Measurements from ENCODE around the gene SIPA1L3. TPM values are rescaled to one million over a fixed set of nuclear protein-coding genes. Genes with fewer than 3 reads are reported as not detected.

SIPA1L3 gene
- total RNA-seq, 2 experiments from 2014 or later, result 8.9 to 9.8 TPM

- ChIA-PET CTCF (interaction anchor here (0.7 to 1.7 kb wide), 2 partner anchors 17 to 38 kb away, joined by 3 to 5 read pairs; no protein-coding TSS in a partner anchor), POLR2A (interaction anchor here (1.4 kb wide), 1 partner anchor 15 kb away, joined by 4 read pairs; no protein-coding TSS in a partner anchor)
- H3K27me3 Mint-ChIP-seq, result peaks cover 16% of the 10 kb centered on the region
- no peak for TF ChIP-seq CTCF (IDR thresholded peaks at IDR 0.05)
- ATAC-seq, result no peak
- H3K27ac Mint-ChIP-seq, result no peak overlapping the region
- intact Hi-C loops (cut with micrococcal nuclease), result no loop called here
- H3K4me3 Mint-ChIP-seq, result no peak overlapping the region
- H3K36me3 Mint-ChIP-seq (ENCODE audit: low read depth), result no peaks in the 10 kb centered on the region
- no peaks in the 10 kb centered on the region for H3K9me3 Mint-ChIP-seq
- peaks cover 3% of the 10 kb centered on the region for H3K4me1 Mint-ChIP-seq (ENCODE audit: low read depth)
- no peak for DNase-seq
These were observed 343.4 kb downstream of the SIPA1L3 start for GRCh38 chr19:38250428-38250820.

- POLR2A ChIA-PET, result interaction anchor here (1.4 kb wide), 1 partner anchor 15 kb away, joined by 4 read pairs; no protein-coding TSS in a partner anchor
- no peak for ATAC-seq
- intact Hi-C loops (cut with micrococcal nuclease), result no loop called here
- TF ChIP-seq CTCF (IDR thresholded peaks at IDR 0.05), result no peak
- no peak for DNase-seq
- no peaks in the 10 kb centered on the region for H3K36me3 Mint-ChIP-seq (ENCODE audit: low read depth)
- H3K27me3 Mint-ChIP-seq, result peaks cover 19% of the 10 kb centered on the region
- no peaks in the 10 kb centered on the region for H3K9me3 Mint-ChIP-seq
- H3K27ac Mint-ChIP-seq, result no peak overlapping the region
- no peak overlapping the region for H3K4me3 Mint-ChIP-seq
- peaks cover 3% of the 10 kb centered on the region for H3K4me1 Mint-ChIP-seq (ENCODE audit: low read depth)
- CTCF ChIA-PET, result interaction anchor here (0.7 to 1.7 kb wide), 3 partner anchors 17 to 38 kb away, joined by 3 to 5 read pairs (median 3); no protein-coding TSS in a partner anchor
These were observed 344.0 kb downstream of the SIPA1L3 start for GRCh38 chr19:38250821-38251563.

GRCh38 chr19:38251564-38252051, 344.6 kb downstream of the SIPA1L3 start:
- Mint-ChIP-seq H3K27me3 (peaks cover 20% of the 10 kb centered on the region), H3K27ac (no peak overlapping the region), H3K9me3 (no peaks in the 10 kb centered on the region), H3K4me3 (no peak overlapping the region), H3K4me1 (ENCODE audit: low read depth) (peaks cover 3% of the 10 kb centered on the region), H3K36me3 (ENCODE audit: low read depth) (no peaks in the 10 kb centered on the region)
- DNase-seq (no peak), ATAC-seq (no peak)
- no peak for TF ChIP-seq CTCF (IDR thresholded peaks at IDR 0.05)
- intact Hi-C loops (cut with micrococcal nuclease), result no loop called here
- CTCF ChIA-PET, result interaction anchor here (1.2 to 1.7 kb wide), 2 partner anchors 17 to 39 kb away, joined by 3 to 5 read pairs; no protein-coding TSS in a partner anchor
- POLR2A ChIA-PET, result interaction anchor here (1.0 to 1.4 kb wide), 2 partner anchors 14 to 30 kb away, joined by 3 to 4 read pairs; no protein-coding TSS in a partner anchor

GRCh38 chr19:38252385-38252784, 345.4 kb downstream of the SIPA1L3 start:
- H3K27ac Mint-ChIP-seq, result no peak overlapping the region
- peaks cover 3% of the 10 kb centered on the region for H3K4me1 Mint-ChIP-seq (ENCODE audit: low read depth)
- ChIA-PET CTCF (no interaction called here), POLR2A (interaction anchor here (0.6 to 1.2 kb wide), 4 partner anchors 27 to 81 kb away, joined by 3 read pairs; partner anchors contain the start of gene KCNK6)
- TF ChIP-seq CTCF (IDR thresholded peaks at IDR 0.05), result no peak
- no peak for ATAC-seq
- peaks cover 27% of the 10 kb centered on the region for H3K27me3 Mint-ChIP-seq
- DNase-seq, result no peak
- intact Hi-C loops (cut with micrococcal nuclease), result no loop called here
- H3K9me3 Mint-ChIP-seq, result no peaks in the 10 kb centered on the region
- no peaks in the 10 kb centered on the region for H3K36me3 Mint-ChIP-seq (ENCODE audit: low read depth)
- no peak overlapping the region for H3K4me3 Mint-ChIP-seq

Data from activated CD8-positive, alpha-beta T cell treated with anti-CD3 and anti-CD28 coated beads for 36 hours (primary cell).